Kidney epithelial cell (primary cell): ENCODE data around the gene DLGAP1. TPM values are rescaled to one million over a fixed set of nuclear protein-coding genes. Genes with fewer than 3 reads are reported as not detected.

Experiments used
- DNase-seq: peaks from one replicate; pipeline ENCODE4 v3.0.0-alpha.2; 2010; ENCODE audit warnings: low read depth
- H3K27me3 ChIP-seq: 2 replicates; pipeline ENCODE4 v1.6.0; 2011; ENCODE audit warnings: low read length; ENCODE audit not compliant: control insufficient read depth, insufficient read depth
- H3K36me3 ChIP-seq: 2 replicates; pipeline ENCODE4 v1.5.1; 2011; ENCODE audit warnings: low read length; ENCODE audit not compliant: control insufficient read depth, insufficient read depth
- H3K4me3 ChIP-seq: 2 replicates; pipeline ENCODE4 v1.5.1; 2011; ENCODE audit warnings: low read depth, mild to moderate bottlenecking, control low read depth, low read length
- CTCF ChIP-seq: IDR thresholded peaks from 2 replicates; pipeline ENCODE4 v1.5.1; 2011; ENCODE audit warnings: mild to moderate bottlenecking, moderate library complexity, low read length, control low read depth, inconsistent platforms; ENCODE audit not compliant: insufficient read depth, poor library complexity, severe bottlenecking
- total RNA-seq: library from RNA; depleted of rRNA; stranded (reverse); fragments of >200 nt; gene quantifications from 2 replicates; pipeline ENCODE4 v1.2.3, GENCODE V29; 2015

The DLGAP1 gene
- total RNA-seq, 1 donor from 2014 or later = 2.6 TPM

GRCh38 chr18:4450065-4450658 is 4.9 kb downstream of the DLGAP1 start:
- DNase-seq = no peak
- Histone ChIP-seq H3K4me3 (no peak overlapping the region), H3K27me3 (peaks cover 20% of the 10 kb centered on the region), H3K36me3 (no peaks in the 10 kb centered on the region)
- TF ChIP-seq CTCF = no peak

- TF ChIP-seq CTCF = no peak
- Histone ChIP-seq H3K27me3 (peaks cover 2% of the 10 kb centered on the region), H3K36me3 (no peaks in the 10 kb centered on the region), H3K4me3 (no peak overlapping the region)
- no peak for DNase-seq
Measured at GRCh38 chr18:4445902-4446301, 9.2 kb downstream of the DLGAP1 start.

- Histone ChIP-seq H3K4me3 (no peak overlapping the region), H3K36me3 (no peaks in the 10 kb centered on the region), H3K27me3 (no peaks in the 10 kb centered on the region)
- no peak for TF ChIP-seq CTCF
- DNase-seq = no peak
Measured at GRCh38 chr18:4444306-4444705, 10.8 kb downstream of the DLGAP1 start.

- no peak for TF ChIP-seq CTCF
- DNase-seq = no peak
- no peaks in the 10 kb centered on the region for H3K36me3 ChIP-seq
- H3K27me3 ChIP-seq = no peaks in the 10 kb centered on the region
- H3K4me3 ChIP-seq = no peak overlapping the region
Measured at GRCh38 chr18:4441098-4441497, 14.0 kb downstream of the DLGAP1 start.

GRCh38 chr18:4438938-4439337 is 16.2 kb downstream of the DLGAP1 start:
- Histone ChIP-seq H3K36me3 (no peaks in the 10 kb centered on the region), H3K27me3 (no peaks in the 10 kb centered on the region), H3K4me3 (no peak overlapping the region)
- TF ChIP-seq CTCF = no peak
- DNase-seq = no peak

GRCh38 chr18:4433717-4434116 is 21.4 kb downstream of the DLGAP1 start:
- no peak overlapping the region for H3K4me3 ChIP-seq
- DNase-seq = peak; percentile 25
- H3K27me3 ChIP-seq = no peaks in the 10 kb centered on the region
- TF ChIP-seq CTCF = no peak
- no peaks in the 10 kb centered on the region for H3K36me3 ChIP-seq
